Activated gamma-delta T cell (primary cell): ENCODE results near the gene ENOX2.
"Not testable (repeated sequence)": the region's sequence is repeated elsewhere in the genome, so short reads cannot be mapped to it uniquely, and the experiment has no call there.

Experiments used
- DNase-seq: peaks from one replicate; lab custom pipeline; 2025; lab: John Stamatoyannopoulos, UW

The ENOX2 gene

DNA sequence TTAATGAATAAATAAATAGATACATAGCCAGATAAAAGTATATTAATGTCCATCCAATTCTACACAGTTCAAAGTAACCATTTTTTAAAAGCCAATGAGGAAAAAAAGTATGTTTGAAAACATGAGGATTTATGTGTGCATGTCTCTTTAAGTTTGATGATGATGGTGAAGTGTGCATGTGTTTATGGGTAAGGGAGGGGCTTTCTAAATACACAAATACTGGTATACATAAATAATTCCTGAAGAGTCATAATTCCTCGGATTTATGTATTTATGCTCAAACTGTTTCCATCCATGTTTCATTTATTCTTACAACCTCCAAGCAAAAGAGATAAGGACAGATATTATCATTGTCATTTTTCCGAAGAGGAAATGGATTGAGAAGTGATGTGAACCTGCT is 75.4 kb downstream of the ENOX2 start:
- no peak for DNase-seq

GRCh38 chrX:130826249-130826648 is 76.8 kb downstream of the ENOX2 start:
- DNase-seq, result no peak

GRCh38 chrX:130825525-130825924 is 77.5 kb downstream of the ENOX2 start:
- DNase-seq, result no peak

DNA sequence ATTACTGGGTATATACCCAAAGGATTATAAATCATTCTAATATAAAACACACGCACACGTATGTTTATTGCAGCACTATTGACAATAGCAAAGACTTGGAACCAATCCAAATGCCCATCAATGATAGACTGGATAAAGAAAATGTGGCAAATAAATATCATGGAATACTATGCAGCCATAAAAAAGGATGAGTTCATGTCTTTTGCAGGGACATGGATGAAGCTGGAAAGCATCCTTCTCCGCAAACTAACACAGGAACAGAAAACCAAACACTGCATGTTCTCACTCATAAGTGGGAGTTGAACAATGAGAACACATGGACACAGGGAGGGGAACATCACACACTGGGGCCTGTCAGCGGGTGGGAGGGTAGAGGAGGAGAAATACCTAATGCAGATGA is 83.6 kb downstream of the ENOX2 start:
- not testable (repeated sequence) for DNase-seq

DNA sequence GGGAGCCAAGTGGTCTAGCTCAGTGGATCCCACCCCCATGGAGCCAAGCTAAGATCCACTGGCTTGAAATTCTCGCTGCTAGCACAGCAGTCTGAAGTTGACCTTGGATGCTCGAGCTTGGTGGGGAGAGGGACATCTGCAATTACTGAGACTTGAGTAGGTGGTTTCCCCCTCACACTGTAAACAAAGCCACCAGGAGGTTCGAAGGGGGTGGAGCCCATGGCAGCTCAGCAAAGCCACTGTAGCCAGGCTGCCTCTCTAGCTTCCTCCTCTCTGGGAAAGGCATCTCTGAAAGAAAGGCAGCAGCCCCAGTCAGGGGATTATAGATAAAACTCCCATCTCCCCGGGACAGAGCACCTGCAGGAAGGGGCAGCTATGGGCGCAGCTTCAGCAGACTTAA is 89.1 kb downstream of the ENOX2 start:
- not testable (repeated sequence) for DNase-seq

GRCh38 chrX:130810561-130810960 is 92.4 kb downstream of the ENOX2 start:
- DNase-seq, result no peak

GRCh38 chrX:130805903-130806302 is 97.1 kb downstream of the ENOX2 start:
- DNase-seq, result no peak

DNA sequence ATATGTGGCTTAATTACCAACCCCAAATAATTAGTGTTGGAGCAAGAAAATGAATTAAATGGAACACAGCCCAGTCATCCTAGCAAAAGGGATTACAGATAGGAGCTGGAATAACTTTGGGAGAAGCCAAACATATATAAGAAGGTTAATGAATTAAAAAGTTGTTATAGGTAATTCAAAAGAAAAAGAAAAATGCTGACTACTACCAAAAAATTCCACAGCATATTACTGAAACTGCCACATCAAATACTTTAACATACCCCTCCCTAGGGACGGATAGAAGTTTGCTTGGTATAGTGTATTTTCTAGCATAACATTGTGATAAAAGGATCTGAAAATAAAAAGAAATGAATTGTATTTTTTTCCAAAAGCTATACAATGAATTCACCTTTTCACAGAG is 99.5 kb downstream of the ENOX2 start:
- no peak for DNase-seq

GRCh38 chrX:130801901-130802300 is 101.1 kb downstream of the ENOX2 start:
- DNase-seq, result no peak

DNA sequence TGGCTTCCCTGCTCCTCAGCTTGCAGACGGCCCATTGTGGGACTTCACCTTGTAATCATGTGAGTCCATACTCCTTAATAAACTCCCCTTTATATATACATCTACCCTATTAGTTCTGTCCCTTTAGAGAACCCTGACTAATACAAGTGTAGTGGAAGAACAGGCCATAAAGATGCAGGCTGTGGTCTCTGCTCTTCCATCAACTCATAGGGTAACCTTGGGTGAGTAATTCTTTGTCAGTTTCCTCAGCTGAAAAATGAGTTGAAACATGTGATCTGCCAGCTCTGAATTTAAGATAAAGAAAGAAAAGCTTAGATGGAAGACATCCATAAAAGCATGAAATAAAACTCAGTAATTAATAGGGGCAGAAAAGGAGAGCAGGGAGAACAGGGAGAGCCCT is 103.6 kb downstream of the ENOX2 start:
- no peak for DNase-seq

GRCh38 chrX:130793975-130794374 is 109.0 kb downstream of the ENOX2 start:
- no peak for DNase-seq

DNA sequence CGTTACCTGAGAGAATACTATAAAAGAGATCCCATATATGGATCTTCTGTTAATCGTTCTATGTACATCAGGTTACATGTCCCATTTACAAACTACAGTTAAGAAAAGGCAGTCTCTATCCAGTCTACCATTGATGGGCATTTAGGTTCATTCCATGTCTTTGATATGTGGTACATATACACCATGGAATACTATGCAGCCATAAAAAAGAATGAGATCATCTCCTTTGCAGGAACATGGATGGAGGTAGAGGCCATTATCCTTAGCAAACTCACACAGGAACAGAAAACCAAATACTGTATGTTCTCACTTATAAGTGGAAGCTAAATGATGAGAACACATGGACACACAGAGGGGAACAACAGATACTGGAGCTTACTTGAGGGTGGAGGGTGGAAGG is 111.1 kb downstream of the ENOX2 start:
- DNase-seq, result not testable (repeated sequence)

GRCh38 chrX:130789793-130790192 is 113.2 kb downstream of the ENOX2 start:
- DNase-seq, result no peak

GRCh38 chrX:130788786-130789581 is 114.0 kb downstream of the ENOX2 start:
- no peak for DNase-seq

DNA sequence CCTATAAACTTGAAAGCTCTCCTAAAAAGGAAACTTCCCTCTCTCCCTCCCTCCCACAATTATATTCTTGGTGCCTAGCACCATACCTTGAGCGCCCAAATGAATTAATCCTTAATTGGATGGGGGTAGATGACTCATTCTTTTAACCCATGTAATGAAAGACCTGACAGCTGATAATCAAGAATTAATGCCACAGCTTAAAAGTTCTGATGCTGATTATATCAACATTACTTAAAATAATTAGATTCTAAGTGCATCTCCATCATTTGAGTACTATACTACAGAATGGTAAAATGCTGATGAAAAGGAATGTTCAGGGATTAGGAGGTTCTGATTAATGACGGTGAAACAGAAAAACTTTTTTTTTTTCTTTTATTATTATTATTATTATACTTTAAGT is 117.0 kb downstream of the ENOX2 start:
- DNase-seq, result no peak

DNA sequence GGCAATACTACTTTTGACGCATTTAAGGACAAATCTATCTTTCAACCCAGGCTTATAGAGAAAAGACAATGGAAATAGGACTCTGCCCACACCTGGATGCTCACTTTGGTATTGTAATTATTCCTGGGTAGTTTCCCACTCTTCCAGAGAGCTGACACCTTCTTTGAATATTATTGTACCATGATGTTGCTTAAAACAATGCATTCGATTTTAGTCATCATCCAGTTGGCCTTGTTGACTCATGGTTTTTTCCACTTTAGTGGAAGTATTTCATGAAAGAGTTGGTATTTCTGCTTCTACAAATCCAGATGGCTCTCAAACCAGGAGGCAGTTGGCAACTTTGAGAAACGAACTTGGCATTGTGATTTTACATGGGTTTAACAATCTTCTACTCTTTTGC is 124.2 kb downstream of the ENOX2 start:
- no peak for DNase-seq

- DNase-seq, result no peak
Observed at GRCh38 chrX:130775849-130776248, 127.2 kb downstream of the ENOX2 start.

GRCh38 chrX:130772776-130773143 is 130.2 kb downstream of the ENOX2 start:
- no peak for DNase-seq

DNA sequence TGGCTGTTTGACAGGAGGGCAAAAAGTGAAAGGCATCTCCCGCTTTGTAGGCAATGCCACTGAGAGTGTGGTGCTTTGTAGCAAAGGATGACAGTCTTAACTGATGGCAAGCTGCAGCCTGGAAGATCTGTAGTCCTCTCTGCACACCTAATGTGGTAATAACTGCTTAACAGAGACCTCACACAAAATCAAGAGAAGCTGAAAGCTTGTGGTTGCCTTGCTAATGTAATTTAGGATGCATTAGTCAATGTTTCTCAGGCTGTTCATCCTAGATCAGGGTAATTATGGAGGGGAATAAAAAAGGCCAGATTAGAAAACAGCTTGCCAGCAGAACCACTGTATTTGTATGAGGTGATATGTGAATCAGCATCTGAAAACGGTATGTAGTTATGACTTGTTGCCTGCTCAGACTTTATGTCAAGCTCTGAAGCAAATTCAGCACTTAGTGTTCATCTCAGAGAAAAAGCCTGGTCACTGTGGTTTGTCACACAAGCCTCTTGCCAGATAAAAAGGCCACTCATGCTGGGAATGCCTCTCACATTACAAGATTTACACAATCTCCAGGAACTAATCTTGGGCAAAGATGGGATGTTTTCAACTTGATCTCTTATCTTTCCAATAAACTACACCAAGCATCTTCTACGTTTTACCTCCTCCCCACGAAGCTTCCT is 130.8 kb downstream of the ENOX2 start:
- no peak for DNase-seq

DNA sequence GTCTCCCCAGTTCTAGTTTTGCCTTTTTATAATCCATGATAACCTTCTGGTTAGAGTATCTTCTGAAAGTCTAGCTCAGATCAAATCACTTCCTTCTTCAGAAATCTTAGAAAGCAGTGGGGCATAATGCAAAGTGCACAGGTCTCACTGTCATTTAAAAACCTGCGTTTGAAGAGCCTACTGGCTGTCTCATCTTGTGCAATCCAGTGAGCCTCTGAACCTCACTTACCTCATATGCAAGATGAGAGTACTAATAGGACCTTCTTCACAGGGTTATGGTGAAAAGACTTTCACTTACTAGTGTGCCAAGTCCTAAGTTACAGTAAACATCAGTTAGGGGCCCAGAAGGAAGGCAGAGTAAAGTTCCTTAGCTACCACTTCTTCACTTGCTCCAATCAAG is 131.4 kb downstream of the ENOX2 start:
- no peak for DNase-seq

- DNase-seq, result no peak
Observed at GRCh38 chrX:130771230-130771629, 131.8 kb downstream of the ENOX2 start.

GRCh38 chrX:130770615-130771014 is 132.4 kb downstream of the ENOX2 start:
- no peak for DNase-seq

DNA sequence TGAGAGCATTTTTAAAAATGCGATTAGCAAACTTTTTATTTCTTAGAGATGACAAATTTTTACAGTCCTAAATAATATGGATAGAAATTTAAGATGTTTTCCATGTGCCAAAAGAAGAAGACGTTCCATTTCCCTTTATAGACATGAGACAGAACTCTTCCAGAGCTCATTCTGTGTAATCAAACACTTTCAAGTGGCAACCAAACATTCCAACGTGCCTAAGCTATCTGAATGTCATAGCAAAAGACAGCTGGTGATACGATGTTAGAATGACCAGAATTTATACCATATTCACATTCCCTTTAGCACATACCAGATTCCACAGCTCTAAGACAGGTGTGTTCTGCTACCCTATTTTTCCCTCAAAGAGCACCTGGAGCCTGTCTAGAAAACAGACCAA is 133.2 kb downstream of the ENOX2 start:
- no peak for DNase-seq

DNA sequence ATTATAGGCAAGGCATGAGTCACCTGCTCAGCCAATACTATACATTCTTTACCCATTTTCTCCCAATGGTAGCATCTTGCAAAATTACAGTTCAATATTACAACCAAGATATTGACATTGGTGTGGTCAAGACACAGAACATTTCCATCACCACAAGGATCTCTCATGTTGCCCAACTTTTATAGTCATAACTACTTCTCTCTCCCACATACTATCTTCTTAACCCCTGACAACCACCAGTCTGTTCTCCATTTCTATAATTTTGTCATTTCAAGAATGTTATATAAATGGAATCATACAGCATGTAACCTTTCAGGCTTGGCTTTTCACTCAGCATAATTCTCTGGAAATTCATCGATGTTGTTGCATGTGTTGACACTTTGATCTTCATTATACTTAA is 144.9 kb downstream of the ENOX2 start:
- DNase-seq, result no peak
